Uterus (tissue), 2 donors: ENCODE measurements around the gene HOXC5.

ENCODE experiments used
- CTCF ChIP-seq, 4 experiments: fragments of 200-600 bp in 2 of 4; fragments of 450-650 bp in 2 of 4; sonication (generic) in 2 of 4; IDR thresholded peaks; one replicate each; pipeline ENCODE4 v1.5.1; 2016 to 2019; ENCODE audit warnings: antibody characterized with exemption in 4 of 4, mild to moderate bottlenecking in 2 of 4, moderate library complexity in 1 of 4
- POLR2A ChIP-seq, 2 donors: fragments of 450-650 bp; IDR thresholded peaks; one replicate each; pipeline ENCODE4 v1.6.1; 2016; ENCODE audit warnings: antibody characterized with exemption in 2 of 2, mild to moderate bottlenecking in 1 of 2, moderate library complexity in 1 of 2

GRCh38 chr12:54054742-54055194 is 21.9 kb downstream of the HOXC5 start:
- no peak for TF ChIP-seq CTCF (IDR thresholded peaks at IDR 0.05)
- TF ChIP-seq POLR2A (IDR thresholded peaks at IDR 0.05), result no peak
